ENCODE measurements around the gene TRIM62.

The TRIM62 gene

DNA sequence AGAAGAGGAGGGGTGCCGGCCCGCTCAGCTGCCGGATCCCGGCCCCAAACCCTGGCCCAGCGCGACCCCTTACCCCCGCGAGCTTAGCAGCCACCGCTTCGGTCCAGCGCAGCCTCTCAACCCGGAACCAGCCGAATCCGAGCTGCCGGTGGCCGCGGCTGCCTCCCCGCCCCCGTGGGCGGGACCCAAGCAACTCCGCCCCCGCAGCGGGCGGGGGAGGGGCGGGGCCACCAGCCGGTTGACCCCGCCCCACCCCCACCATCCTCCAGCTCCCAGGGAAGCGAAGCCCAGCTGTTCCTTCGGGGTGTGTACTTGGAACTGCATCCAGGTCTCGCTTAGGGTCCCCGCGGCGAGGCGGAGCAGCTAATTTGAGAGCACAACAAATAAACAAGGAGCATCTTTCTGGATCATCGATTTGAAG lies at the start of gene TRIM62:
TSS of gene TRIM62 (minus strand) at position 123 of the 421 bp plus-strand sequence. CDS start 611 bp downstream, outside the sequence.
- DNase-seq (ENCODE audit: low read depth), result no peak

DNA sequence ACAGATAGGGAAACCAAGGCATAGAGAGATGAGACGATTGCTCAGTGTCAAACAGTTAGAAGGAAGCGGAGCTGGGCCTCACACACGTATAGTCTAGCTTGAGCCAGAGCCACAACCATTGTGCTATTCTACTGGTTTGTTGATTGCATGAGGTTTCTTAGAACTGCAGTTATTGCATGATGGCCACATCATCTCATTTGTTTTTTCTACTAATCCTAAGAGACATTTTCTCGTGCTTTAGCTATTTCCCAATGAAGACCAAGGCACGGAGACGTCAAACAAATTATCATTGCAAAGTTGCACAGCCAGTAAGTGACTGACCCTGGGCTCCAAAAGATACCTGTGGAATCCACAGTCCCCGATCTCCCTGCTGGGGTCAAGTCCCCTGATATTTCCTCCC lies 49.3 kb upstream of the TRIM62 start:
- DNase-seq (ENCODE audit: low read depth), result no peak

DNA sequence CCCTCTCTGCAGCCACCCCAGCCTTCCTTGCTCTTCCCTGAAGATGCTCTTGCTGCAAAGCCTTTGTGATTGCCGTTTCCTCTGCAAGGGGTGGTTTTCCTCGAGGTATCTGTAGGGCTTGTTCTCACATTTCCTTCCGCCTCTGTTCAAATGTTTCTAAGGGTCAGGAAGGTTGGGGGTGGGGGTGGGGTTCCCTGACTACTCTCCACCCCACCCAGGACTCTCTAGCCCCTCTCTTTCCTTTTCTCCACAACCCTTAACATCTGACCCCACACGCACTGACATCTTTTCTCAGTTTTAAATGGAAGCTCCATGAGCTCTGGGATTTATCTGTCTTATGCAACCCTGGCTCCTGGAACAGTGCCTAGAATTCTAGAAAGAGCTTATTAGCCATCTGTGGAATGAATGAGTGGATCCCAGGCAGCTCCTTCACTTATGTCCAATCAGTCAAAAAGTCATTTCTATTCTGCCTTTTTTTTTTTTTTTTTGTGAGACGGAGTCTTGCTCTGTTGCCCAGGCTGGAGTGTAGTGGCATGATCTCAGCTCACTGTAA lies 47.2 kb upstream of the TRIM62 start:
- peak; percentile 49 for DNase-seq (ENCODE audit: low read depth)

DNA sequence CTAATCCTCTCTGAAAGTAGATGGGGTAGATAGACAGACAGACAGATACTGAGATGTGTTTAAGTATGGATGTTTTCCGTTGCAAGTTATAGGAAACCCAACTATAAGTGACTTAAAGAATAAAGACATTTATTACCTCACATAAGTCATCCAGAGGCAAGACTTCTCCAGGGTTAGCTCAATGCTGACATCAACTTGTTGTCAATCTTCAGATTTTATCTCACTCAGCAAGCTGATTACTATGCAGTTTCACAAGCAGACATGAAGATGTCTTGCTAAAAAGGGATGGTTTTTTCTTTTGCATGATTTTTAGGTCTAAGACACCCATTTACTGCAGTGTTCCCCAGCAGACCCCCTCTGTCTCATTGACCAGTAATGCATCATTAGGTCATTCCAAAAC lies 43.7 kb upstream of the TRIM62 start:
- DNase-seq (ENCODE audit: low read depth), result no peak

DNA sequence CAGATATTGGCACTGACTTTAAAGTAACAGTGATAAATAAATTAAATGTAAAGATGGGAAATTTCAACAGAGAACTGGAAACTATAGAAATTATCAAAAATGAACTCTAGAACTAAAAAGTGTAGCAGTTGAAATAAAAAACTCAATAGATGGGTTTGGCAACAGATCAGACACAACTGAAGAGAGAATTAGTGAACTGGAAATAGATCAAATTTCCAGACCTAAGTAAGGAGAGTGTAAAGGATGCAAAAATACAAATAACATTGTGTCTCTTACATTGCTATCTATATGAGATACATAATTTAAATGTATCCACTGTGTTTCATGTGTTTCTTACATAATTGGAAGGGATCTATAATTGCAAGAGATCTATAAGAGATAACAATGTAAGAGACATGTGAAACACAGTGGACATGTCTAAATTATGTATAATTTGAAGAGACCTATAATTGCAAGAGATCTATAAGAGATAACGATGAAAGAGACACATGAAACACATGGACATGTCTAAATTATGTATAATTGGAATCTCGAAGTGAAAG lies 42.4 kb upstream of the TRIM62 start:
- no peak for DNase-seq (ENCODE audit: low read depth)

DNA sequence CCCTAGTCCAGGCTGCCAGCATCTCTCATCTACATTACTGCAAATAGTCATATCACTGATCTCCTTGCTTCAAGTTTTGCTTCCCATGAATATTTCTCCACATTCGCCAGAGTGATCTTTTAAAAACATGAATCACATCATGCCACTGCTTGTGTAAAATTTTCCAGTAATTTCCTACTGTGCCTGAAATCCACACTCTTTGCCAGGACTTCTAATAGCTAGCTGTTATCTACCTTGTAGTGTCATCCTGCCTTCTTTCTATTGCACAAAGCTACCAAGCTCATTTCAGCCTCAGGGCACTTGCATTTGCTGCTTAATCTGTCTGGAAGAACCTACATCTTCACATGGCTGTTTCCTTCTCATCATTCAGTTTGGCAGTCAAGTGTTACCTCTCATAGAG lies 40.5 kb upstream of the TRIM62 start:
- no peak for DNase-seq (ENCODE audit: low read depth)

DNA sequence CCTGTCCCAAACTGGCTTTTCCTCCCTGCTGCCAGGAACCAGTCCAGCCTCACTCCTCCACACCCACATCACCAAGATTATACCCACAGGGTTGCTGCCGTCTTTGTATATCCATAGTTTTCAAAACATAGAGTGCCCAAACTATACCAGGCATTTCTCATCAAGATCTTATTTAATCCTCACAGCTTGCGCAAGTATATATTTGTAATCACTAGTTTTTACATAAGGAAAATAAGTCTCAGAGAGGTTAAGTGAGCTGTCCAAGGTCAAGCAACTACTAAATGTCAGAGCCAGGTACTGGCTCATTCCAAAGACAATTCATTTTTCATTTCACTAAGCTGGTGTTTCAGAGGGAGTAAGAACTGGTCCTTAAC lies 39.5 kb upstream of the TRIM62 start:
- no peak for DNase-seq (ENCODE audit: low read depth)

DNA sequence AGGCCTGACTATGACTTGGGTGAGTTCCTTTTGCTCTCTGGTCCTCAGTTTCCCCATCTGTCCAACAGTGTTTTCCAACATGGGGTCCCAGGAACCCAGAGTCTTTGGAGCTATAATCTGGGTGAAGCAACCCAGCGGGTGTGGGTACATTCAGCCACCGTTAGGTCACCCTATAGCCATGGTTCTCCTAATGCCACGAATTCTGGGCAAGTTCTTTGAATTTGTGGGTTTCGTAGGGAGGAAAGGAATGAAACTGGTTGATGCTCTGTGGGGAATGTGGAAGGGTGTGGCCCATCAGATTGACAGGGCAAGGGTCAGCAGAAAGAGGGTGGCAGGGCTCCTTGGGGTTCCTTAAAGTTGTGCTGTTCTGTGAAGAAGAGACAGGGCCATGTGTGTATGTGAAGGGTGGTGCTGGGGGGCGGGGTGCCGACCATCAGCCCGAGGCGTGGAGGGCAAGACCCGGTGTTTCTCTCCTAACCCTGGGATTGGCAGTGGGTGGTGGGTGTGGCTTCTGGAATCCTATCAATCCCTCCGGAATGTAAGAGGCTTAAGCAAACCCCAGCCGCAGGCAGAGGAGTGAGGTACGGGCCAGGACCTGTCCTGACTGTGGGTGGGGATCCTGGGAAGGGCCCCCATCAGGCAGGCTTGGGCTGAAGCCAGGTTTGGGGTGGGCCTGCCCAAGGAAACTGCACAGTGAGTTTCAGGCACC lies 39.0 kb upstream of the TRIM62 start:
- DNase-seq (ENCODE audit: low read depth), result no peak

DNA sequence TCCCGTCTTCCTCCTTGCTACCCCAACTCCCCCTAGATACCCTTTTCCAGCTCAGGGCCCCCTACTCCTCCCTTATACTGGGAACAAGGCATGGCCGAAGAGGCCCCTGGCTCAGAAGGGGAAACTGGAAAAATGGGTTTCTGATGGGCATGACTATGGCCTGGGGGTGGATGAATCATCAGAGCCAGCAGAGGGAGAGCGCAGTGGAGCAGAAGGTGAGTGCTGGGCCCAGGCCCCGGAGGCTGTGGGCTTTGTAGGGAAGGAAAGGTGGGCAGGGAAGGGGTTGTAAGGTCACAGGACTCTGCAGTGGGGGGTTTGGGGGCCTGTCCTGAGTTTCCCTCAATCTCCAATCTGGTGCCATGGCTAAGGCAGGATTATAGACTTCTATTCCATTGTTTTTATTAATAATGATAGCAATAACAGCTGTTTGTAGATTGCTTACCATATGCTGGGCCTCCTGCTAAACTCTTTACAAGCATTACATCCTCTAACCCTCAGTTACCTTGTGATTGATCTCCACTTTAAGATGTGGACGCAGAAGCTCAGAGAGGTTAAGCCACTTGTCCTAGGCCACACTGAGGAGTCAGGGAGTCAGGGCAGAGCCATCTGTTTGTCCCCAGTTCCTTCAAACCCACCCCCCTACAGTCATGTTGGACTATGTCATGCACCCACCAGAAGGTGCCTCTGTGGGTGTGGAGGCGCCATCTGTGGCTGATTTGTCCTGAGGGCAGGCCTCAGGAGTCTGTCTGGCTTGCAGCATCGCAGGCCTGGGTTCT lies 38.2 kb upstream of the TRIM62 start:
- DNase-seq (ENCODE audit: low read depth), result no peak

DNA sequence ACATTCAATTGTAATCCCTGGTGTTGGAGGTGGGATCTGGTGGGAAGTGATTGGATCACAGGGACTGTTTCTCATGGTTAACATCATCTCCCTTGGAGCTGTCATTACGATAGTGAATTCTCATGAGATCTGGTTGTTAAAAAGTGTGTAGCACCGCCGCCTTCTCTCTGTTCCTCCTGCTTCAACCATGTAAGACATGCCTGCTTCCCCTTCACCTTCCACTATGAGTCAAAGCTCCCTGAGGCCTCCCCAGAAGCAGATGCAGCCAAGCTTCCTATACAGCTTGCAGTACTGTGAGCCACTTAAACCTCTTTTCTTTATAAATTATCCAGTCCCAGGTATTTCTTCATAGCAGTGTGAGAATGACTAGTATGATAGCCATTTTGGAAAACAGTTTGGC lies 30.1 kb upstream of the TRIM62 start:
- DNase-seq (ENCODE audit: low read depth), result no peak

DNA sequence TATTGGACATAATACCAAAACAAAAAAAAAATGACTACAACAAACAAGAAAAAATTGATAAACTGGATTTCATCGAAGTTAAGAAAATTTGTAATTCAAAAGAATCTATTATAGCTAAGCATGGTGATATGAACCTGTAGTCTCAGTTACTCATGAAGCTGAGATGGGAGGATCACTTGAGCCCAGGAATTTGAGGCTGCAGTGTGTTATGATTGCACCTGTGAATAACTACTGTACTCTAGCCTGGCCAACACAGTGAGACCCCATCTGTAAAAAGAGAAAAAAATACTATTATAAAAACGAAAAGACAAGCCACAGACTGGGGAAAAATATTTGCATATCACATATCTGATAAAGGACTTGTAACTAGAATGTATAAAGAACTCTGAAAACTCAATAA lies 24.5 kb upstream of the TRIM62 start:
- DNase-seq (ENCODE audit: low read depth), result no peak

DNA sequence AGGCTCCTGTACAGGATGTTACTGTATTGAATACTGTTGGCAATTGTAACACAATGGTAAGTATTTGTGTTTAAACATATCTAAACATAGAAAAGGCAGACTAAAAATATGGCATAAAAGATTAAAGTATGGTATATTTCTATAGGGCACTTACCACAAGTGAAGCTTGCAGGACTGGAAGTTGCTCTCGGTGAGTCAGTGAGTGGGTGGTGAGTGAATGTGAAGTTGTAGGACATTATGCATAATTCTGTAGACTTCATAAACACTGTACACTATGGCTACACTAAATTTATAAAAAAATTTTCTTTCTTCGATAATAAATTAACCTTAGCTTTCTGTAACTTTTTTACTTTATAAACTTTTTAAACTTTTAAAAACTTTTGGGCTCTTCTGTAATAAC lies 13.7 kb upstream of the TRIM62 start:
- DNase-seq (ENCODE audit: low read depth), result no peak

DNA sequence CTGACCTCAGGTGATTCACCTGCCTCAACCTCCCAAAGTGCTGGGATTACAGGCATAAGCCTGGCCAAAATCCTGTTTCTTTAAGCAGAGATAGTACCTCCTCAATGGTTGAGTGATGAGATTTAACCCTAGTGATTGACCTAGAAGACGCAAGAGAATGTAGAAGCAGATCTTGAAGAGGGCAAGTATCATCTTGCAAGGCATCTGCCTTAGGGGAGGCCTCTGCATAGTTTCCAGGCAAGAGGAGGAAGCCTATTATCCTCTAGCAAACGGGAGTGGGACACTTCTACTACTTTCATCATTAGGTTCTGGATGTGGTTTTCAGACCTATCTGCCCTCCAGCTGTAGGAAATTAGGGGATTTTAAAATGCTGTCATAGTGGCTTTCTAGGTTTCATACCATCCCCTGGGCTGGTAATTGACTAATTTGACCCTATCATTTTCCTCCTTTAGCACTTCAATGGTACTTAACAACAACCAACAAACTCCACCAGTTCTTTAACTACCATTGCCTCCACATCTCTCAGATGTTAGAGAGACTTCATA lies 10.0 kb upstream of the TRIM62 start:
- no peak for DNase-seq (ENCODE audit: low read depth)

DNA sequence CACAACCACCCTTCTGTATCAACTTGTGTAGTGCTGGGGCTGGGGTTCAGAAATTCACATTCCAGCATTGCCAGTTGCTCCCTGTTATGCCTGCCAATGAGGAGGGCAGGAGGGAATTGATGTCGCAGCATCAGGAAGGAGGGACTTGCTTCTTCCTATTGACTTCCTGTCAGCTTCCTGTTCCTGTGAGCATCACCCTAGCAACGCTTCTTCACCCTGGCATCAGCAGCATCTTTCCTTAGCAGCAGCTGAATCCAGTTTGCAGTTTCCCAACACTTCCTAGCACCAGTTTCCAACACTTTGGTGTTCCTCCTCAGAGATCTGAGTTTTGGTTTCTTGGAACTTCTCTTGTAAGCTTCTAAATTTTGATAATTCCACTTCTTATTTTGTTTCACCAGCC lies 8.9 kb upstream of the TRIM62 start:
- DNase-seq (ENCODE audit: low read depth), result no peak

DNA sequence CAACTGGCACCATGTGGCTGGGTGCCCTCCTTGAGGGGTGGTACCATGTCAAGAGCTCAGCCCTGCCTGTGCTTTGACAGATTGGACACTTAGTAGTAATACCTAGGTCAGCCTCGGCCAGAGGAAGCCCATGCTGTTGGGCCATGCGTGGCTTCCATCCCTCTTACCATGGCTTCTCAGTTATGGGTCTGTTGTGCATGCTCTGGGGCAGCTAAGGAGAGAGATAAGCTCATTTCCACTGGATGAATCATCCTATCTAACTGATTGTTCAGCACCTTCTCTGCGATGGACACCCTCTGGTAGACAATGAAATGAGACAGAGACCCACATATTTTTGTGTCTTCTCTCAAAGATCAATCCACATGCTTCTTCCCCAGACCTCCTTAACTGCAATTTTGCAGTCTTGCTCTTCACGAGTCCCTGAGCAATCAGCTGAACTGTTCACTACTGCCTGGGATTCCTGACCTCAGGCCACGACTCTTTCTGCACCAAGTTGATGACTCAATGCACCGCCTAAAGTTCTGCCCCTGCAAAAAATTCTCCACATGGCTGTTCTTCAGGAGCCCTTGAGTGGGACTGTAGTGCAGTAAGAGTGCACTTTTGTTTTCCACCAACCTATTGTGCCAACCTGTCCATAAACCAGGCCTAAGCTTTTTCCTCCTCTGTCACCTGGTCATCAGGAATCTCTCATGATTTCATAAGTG lies 6.9 kb upstream of the TRIM62 start:
- DNase-seq (ENCODE audit: low read depth), result no peak

DNA sequence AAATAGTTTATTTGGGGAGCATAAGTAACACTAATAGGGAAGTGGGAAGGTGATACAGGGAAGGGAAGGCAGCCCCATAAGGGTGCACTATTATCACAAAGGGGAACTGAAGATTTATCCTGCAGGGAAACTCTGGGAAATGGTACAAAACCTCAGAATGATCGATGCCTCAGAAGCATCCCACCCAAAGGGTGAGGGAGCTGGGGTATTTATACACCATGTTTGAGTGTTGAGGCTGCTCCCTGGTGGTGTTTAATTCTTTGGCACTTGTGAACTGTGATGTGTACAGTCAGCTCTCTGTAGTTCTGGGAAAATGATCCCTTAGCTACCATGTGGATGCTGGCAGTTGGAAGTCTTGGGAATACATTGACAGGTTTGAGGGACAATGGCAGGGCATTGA lies 5.1 kb upstream of the TRIM62 start:
- DNase-seq (ENCODE audit: low read depth), result no peak

DNA sequence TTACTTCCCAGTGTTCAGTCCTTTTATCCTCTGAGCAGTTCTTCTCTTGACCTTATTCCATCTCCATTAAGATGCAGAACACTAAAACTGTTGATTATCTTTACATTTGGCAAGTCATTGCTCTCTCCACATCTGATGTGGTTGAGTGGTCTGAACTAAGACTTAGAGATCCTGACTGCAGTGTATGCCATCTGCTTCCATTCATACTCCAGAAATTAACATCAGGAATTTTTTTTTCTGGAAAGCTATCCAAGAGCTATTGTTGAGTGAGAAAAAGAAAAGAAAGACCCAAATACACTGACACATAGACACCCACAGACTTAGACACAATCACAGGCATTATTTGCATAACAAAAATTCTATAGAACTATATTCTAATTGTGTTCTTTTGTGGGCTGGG lies 3.7 kb upstream of the TRIM62 start:
- no peak for DNase-seq (ENCODE audit: low read depth)

DNA sequence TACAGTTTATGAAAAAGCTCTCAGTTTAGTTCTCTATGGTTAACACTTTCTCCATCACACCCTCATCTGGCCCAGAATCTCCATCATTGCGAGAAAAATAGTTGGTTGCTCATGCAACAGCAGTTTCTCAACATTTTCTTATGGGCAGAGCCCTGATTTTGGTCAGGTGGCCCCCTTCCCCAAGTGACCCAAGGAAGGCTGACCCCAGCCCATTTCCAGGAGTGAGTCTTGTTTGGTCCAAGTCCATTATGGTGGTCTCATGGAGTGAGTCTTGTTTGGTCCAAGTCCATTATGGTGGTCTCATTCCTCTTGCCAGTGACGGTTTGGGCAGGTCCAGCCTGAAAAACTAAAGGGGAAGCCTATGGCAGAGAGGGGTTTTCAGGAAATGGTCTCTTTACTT lies 1.5 kb upstream of the TRIM62 start:
- no peak for DNase-seq (ENCODE audit: low read depth)

DNA sequence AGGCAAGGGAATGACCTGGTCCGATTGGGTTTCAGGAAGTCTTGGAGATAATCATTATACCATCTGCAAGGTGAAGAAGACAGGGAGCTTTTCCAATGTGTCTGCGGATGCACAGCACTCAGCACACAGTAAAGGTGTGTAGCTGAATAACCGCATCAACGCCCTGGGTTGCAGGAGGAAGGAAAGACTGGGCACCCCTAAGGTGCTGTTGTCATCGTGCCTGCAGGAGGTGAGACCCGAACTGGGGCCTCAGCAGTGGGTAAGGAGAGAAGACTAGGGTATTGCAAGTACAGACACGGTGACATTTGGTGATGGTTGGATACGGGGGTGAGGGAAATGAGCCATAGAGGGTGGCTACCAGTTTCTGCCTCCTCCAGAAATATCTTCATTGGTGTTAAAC lies 1.1 kb upstream of the TRIM62 start:
- DNase-seq (ENCODE audit: low read depth), result no peak

DNA sequence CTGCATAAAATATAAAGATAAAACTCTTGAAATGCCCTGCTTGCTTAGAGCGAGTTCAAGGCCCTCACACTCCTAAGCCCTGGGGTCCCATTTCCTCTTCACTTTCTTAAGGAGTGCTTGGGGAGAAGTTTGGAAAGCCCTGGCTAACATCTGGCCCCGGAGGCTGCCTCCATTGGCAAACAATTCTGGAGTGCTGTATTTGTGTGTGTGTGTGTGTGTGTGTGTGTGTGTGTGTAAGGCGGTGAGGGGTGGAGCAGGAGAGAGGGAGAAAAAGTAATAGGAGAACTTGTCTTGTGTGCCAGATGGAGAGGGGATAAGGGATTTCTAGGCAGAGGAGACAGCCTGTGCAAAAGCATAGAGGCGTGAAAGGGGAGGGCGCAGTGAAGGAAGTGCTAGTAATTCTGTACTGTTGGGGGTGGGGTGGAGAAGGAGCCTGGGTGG lies 578 bp upstream of the TRIM62 start:
- DNase-seq (ENCODE audit: low read depth), result no peak

DNA sequence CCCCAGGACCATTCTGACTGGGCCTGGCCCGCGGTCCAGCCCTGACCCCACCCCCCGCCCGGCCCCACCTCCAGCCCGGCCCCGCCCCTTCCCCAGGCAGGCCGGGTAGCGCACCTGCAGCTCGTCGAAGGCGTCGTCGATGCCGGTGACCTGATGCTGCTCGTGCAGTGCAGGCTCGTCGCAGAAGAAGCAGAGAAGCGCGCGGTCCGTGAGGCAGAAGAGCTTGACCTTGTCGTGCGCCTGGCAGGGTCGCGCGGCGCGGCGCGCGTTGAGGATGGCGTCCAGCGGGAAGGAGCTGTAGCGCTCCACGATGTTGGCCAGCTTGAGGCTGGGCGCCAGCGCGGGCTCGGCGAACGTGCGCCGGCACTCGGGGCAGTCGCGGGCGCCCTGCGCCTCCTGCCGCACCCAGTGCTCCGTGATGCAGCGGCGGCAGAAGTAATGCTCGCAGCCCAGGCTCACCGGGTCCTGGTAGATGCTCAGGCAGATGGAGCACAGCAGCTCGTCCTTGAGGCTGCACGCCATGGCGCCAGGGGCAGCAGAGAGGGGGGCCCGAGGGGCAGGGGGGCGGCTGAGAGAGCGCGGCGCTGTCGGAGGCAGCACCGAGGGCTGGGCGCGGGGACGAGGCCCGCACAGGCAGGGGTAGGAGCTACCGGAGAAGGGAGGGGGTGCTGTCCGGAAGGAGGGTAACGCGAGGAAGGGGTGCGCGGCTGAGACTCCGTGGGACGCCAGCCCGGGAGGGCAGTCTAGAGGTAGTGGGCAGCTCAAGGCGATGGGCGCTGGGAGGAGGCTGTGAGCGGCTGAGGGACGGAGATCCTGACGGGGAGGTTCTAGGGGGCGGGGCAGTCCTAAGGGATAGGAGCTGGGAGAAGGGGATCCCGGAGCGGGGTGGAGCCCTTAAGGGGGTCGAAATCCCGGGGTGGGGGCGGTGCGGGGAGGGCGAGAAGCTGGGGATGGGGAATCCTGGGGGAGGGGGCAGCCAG lies 642 bp downstream of the TRIM62 start:
- peak; percentile 37 for DNase-seq (ENCODE audit: low read depth)
